HG03457 (cell line): ENCODE data around the gene SMIM11.
A peak's percentile ranks its signal among the peaks of the same experiment; 100 is the strongest.
"Not testable (repeated sequence)": the region's sequence is repeated elsewhere in the genome, so short reads cannot be mapped to it uniquely, and the experiment has no call there.

ENCODE experiments used
- ATAC-seq: cut with Tn5 transposase; IDR thresholded peaks from one replicate; pipeline ENCODE4 v1.9.1; 2021; ENCODE audit warnings: moderate number of reproducible peaks; ENCODE audit not compliant: unreplicated experiment

Gene SMIM11

DNA sequence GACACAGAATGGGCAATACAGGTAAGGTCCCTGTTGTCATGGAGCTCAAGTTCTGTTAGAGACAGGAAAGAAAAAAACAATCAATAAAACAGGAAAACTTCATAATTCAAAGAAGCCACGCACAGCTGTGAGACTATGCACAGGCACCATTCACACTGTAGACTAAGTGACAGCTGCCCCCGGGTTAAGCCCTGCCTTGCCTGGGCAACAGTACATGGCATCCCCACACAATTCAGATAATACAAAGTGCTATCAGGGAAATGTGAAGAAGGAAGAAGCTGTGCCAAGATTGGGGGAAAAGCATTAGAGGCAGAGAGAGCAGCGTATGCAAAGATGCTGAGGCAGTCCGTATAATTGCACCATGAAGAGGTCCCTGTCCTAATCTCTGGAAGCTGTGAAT, 20.5 kb upstream of the SMIM11 start:
- no peak for ATAC-seq

DNA sequence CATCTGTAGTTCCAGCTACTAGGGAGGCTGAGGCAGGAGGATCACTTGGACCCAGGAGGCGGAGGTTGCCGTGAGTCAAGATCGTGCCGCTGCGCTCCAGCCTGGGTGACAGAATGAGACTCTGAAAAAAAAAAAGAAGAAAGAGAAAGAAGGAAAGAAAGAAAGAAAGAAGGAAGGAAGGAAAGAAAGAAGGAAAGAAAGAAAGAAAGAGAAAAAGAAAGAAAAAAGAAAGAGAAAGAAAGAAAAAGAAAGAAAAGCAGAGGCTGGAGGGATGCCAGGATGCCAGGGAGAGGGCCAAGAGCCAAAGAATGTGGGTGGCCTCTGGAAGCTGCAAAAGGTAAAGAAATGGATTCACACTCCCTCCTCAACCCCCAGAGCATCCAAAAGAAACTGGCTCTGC, 19.7 kb upstream of the SMIM11 start:
- ATAC-seq = no peak

DNA sequence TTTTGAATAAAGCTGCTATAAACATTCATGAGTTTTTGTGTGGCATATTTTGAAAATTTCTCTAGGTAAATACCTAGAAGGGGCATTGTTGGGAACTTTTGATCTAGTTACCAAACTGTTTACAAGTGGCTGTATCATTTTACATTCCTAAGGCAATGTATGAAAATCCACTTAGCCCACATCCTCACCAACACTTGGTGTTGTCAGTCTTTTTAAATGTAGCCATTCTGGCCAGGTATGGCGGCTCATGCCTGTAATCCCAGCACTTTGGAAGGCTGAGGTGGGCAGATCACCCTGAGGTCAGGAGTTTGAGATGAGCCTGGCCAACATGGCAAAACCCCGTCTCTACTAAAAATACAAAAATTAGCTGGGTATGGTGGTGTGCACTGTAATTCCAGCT, 17.4 kb upstream of the SMIM11 start:
- no peak for ATAC-seq

DNA sequence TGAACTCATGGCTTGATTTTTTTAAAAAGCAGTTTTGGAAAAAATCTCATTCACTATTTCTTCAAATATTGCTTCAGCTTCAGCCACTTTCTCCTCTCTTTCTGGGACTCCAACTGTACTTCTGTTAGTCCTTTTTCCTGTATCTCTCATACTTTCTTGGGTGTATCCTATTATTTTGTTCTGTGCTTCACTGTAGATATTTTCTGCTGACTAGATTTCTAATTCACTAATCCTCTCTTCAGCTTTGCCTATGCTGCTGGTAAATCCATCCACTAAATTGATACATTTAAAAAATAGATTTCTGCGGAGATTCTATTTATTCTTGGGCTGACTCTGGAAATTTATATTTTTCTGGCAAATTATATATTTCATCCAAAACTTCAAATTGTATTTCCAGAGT, 16.4 kb upstream of the SMIM11 start:
- no peak for ATAC-seq

DNA sequence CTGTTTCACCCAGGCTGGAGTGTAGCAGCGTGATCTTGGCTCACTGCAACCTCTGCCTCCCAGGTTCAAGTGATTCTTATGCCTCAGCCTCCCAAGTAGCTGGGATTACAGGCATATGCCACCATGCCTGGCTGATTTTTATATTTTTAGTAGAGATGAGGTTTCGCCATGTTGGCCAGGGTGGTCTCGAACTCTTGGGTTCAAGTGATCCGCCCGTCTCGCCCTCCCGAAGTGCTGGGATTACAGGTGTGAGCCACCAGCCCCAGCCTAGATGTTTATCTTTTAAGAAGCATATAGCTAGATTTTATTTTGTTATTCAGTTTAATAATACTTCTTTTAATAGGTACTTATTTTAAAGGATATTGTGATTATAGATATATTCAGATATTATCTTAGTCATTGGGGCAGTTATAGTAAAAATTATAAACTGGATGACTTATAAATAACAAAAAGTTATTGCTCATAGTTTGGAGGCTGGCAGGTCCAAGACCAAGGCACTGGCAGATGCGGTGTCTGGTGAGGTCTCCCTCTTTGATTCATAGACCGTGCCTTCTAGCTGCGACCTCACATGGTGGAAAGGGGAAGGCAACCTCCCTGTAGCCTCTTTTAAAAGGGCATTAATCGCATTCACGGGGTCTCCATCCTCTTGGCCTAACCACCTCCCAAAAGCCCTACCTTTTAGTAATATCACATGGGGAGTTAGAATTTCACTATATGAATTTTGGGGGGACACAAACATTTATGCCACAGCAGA, 14.6 kb upstream of the SMIM11 start:
- ATAC-seq = no peak

DNA sequence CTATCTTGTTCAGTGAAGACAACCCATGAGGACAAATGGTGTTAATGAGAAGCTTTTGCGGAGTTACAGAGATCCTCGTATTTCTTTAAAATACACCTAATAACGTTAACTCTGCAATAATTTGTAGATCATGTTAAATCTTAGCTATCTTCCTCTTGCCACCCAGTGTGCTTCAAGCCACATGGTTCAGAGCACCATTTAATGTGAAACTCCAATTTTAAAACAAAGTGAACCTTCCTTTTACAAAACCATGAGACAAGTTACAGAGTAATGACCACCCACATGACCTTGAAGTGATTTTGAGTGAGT, 13.2 kb upstream of the SMIM11 start:
- ATAC-seq = no peak

DNA sequence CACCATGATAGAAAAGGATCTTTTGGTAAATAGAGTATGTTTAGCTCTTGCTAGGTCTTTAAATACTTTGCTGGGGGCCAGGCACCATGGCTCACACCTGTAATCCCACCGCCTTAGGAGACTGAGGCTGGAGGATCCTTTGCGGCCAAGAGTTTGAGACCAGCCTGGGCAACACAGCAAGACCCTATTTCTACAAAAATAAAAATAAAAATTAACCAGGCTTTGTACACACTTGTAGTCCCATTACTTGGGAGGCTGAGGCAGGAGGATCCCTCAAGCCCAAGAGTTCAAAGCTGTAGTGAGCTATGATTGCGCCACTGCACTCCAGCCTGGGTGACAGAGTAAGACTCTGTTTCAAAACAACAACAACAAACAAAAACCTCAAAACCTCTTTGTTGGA, 12.6 kb upstream of the SMIM11 start:
- no peak for ATAC-seq

DNA sequence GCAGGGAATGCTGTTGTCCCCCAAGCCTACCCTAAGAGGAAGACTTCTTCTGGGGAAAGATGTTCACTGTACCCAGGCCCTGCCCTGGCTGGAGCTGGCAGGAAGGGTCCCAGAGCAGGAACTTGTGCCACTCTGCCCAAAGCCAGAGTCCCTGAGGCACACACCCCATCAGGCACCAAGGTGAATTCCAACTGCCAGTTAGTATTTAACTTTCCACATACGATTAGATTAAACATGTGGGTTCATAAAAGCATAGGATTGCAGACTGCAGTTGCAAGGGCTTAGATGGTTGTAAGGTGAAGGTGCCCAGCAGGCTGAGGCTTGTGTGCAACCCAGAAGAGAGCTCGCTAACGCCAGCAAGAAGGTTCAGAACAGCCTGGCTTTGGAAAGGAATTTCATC, 11.6 kb upstream of the SMIM11 start, which contains the start of gene KCNE2:
Gene KCNE2 (plus strand): TSS at position 274 of the 400 bp plus-strand sequence. CDS start 6,473 bp downstream, outside the sequence.
- no peak for ATAC-seq

DNA sequence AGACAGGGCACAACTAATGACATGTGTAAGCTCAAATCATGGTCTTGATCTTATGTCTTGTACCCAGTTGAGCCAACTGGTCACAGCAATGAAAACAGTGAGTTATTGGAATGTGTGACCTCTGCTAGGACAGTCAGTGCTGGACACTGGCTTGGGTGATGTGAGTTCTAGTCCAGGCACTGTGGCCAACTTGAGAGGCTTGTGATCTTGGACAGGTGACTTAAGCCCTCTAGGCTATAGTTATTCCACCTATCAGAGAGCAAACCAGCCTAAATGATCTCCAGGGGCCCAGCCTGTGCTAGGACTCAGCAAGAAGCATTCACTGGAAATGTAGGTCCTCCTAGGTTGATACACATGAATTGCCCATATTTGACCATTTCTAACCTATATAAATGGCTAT, 10.4 kb upstream of the SMIM11 start:
- ATAC-seq = no peak

DNA sequence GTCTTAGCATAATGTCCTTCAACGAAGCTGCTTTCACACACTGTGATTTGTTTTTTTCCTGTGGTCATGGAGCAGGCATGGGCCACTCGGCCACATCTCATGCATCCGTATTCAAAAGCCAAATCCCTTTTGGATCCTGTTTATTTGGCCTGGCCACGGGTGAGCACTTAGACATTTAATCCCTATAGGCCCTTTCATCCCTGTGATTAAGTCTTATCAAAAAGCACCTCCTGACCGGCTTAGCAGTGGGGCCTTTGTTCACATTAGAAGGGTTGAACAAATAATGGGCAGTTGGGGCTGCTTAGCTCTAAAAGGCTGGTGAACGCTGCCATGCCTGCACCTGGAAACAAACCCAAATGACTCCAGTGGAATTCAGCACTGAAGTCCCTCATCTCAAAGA, 9.5 kb upstream of the SMIM11 start:
- no peak for ATAC-seq

DNA sequence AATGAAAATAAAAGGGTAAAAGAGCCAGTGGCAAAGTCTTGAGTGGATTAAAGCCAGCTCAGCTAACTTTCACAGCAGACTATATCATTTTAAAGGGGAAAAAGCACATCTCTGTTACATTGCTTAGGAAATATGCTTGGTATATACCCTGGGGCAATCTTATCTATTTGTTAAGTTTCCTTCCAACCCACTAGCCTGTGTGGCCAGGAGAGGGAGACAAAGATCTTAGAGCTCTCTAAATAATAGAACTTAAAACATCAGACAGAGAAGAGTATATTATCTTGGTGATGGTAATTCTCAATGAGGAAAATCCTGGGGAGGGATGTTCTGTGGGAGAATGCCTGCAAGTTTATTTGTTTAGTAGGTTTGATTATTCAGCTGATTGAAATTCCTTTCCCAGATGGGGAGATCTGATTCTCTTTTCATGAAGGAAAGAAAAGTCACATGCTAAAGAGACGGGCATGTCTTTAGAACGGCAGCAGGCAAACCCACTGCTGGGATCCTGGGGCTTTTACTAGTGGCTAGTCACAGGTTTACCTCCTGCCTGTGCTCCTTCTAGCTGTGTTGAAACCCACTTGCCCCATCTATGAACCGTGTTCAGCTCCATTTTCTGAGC, 7.9 kb upstream of the SMIM11 start:
- no peak for ATAC-seq

DNA sequence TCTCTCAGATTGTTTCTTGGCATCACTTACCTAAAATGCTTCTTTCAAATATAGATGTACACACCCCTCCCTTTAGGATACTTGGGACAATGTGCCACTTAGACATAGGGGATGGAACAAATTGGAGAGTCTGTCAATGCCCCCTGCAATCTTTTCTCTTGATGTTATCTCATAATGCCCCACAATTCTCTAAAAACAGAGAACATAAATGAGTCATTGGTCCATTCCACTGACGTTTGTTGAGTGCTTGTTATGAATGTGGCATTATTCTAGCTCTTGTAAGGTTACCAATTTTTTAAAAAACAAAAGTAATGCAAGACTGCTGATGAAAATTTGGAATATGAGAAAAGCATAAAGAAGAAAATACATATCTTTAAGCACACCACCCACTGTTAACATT, 5.6 kb upstream of the SMIM11 start:
- ATAC-seq = no peak

DNA sequence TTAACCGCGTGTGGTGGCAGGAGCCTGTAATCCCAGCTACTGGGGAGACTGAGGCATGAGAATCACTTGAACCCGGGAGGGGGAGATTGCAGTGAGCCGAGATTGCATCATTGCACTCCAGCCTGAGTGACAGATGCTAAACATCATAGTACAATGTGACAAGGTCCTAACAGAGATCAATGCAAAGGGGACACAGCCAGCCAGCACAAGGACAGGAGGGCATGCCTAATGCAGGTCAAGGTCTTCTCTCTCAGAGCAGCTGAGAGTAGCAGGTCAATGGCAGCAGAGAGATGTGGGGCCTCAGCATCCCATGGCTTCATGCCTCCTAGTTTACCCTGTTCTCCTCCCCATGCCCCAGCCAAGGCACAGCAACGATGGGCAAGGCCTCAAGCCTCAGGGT, 3.0 kb upstream of the SMIM11 start:
- ATAC-seq = no peak

DNA sequence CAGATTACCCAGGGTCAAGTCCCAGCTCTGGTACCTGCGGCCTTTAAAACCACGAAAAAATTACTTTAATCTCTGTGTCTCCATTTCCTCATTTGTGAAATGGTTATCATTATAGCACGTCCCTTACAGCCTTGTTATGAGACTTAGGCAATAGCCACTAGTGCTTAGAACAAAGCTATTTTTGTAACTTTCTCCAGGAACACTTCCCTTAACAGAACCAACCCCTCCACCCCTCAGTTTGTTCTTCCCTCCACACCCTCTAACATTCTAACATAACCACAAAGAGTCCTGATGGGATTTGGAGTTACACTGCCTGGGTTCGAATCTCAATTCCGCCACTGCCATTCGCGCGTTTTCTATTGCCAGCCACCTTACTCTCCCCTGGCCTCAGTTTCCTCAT, 845 bp upstream of the SMIM11 start:
- ATAC-seq = not testable (repeated sequence)

DNA sequence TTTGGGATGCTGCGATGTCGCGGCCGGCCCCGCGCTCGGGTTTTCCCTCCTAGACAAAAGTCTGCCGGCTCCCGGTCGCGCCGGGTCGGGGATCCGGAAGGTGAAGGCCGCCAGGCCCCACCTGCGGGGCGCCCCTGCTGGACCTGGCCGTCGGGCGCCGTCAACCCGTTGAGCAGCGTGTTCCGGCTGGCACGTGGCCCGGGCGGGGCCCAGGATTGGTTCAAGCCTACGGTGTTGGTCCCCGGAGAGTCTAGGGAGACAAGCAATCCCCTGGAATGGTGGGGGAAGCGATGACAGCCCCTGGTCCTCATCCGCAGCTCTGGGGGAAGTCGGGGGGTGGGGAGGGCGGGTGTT, 289 bp downstream of the SMIM11 start:
- peak; percentile 71 for ATAC-seq

DNA sequence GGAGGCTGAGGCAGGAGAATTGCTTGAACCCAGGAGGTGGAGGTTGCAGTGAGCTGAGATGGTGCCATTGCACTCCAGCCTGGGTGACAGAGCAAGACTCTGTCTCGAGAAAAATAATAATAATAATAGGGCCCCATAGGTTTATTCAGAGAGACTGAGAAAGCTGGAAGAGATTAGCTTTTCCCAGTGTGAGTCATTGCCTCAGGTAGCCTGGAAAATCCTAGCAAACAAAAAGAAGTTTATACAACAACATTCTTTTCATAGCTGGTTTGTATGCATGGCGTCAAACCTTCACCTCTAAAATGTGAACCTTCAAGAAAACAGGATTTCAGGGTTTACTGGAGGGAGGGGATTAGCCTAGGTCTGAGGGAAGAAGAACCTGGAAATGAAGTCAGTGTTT, 7.8 kb downstream of the SMIM11 start:
- ATAC-seq = not testable (repeated sequence)

DNA sequence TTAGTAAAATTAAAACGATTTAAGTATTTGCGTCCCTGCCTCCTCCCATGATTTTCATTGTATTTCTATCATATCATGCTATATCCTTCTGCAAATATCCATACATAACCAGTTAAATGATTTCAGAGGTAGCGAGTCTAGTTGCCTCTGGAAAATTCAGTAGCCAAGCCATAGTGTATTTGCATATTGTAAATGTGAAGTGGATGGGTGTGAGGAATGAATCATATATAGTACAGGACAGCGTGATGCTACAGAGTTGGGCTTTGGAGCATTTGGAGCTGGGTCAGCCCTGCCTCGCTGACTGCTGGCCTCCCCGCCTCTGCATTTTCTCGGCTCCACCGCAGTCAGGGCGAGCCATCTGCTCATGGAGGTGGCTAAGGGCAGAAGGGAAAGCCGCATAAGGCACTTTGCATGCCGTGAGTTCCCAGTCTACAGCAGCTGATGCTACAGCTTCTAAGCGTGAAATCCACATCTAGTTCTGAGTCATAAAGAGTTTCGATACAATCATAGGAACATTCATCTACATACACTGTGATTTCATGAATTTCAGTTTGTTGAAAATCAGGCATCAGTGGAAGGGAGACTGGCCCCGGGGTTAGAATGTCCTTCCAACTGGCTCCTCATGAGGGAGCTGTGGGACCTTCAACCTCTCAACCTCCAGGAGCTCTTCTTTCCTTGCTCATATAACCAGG, 8.6 kb downstream of the SMIM11 start:
- not testable (repeated sequence) for ATAC-seq

DNA sequence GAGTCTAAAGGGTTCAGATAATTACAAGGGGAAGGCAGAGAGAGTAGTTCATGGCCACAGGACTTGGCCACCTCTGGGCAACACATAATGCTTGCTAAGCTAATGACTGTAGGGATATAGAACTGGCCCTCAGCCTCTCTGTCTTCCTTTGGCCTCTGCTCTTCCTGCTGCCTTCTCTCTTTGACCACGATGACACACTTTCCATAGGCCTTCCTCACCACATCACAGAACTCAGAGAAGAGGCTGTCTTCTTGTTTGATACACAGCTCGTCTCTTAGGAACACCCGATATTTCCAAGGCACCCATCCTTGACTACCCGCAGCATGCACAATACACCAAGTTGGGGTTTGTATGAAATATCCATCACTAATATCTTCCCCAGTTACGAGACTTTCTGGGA, 25.2 kb downstream of the SMIM11 start:
- ATAC-seq = not testable (repeated sequence)

DNA sequence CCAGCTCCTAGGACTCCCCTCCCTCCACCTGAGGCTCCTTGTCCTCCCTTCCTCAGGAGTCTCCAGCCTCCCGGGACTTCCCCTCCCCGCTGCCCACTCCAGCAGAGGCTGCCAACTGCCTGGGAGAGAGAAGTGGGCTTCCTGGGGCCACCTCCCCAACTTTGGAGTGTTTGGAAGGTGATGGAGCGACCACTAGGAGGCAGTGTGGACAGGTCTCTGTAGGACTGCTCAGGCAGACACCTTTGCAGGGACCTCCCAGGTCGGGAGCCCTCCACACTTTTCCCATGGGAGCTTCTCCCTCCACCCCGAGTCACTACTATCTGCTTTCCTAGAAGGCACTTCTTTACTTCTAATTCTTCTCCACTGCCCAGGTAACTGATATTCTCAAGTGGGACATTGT, 29.4 kb downstream of the SMIM11 start:
- ATAC-seq = not testable (repeated sequence)

DNA sequence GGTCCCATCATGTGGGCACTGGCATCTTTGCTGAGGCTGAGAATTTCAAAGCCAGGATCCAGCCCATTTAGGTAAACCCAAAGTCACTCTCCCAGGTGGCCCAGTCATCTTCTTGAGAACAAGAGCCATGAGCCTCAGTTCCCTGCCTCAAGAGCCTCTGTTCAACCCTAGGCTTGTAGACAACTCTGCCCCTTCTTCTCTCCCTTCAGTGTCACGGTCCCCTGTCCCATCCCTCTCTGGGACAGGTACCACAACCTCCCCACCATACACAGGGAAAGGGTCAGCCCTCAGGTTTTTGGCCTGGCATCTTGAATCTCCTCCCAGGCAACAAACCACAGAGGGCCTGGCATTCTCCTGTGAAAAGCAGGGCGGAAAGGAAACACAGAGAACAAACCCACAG, 30.4 kb downstream of the SMIM11 start:
- not testable (repeated sequence) for ATAC-seq

DNA sequence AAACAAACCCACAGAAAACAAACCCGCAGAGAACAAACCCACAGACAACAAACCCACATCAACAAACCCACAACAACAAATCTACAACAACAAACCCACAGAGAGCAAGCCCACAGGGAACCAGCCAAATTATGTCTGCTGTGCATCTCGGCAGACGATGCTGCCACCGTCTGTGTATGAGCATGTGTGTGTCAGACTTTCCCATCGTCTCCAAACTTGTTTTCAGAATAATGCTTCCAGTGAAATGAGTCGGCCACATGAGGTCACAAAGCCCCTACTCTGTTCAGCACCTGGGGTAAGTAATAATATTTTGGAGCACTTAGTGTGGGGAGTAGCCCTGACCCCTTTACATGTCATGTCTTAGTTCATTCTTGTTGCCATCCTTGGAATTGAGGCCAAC, 30.8 kb downstream of the SMIM11 start:
- not testable (repeated sequence) for ATAC-seq

DNA sequence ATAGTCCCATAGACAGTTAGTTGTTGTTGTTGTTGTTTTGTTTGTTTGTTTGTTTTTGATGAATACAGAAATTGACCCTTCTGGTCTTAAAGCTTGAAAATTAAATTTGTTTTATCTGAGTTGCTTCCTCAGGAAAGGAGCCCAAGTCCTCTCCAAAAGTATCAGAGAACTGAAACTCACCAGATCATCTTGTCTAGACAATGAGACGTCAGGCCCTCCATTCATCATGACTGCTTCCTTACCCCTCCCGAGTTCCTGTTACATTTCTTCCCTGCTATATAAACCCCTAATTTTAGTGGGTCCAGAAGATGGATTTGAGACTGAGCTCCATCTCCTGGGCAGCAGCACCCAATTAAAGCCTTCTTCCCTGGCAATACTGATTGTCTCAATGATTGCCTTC, 31.4 kb downstream of the SMIM11 start:
- ATAC-seq = not testable (repeated sequence)
